Liver (tissue), 9 donors: ENCODE measurements around the gene NOL6. TPM values are rescaled to one million over a fixed set of nuclear protein-coding genes. Genes with fewer than 3 reads are reported as not detected.

Experiments
- DNase-seq: peaks from one replicate; pipeline ENCODE4 v3.0.0-alpha.2; 2017; ENCODE audit warnings: low spot score
- H3K27ac ChIP-seq, 2 donors: one replicate each; pipeline ENCODE4 v1.7.0; 2013; ENCODE audit warnings: inconsistent platforms in 2 of 2, low read length in 2 of 2, control low read depth in 1 of 2, low read depth in 1 of 2, mild to moderate bottlenecking in 1 of 2
- H3K27me3 ChIP-seq, 4 donors: one replicate each; pipeline versions ENCODE4 v1.6.1 to v1.7.0; 2013; ENCODE audit warnings: low read length in 3 of 4, inconsistent platforms in 1 of 4, mild to moderate bottlenecking in 1 of 4, moderate library complexity in 1 of 4; ENCODE audit not compliant: control insufficient read depth in 4 of 4, insufficient read depth in 4 of 4
- H3K36me3 ChIP-seq, 4 donors: one replicate each; pipeline versions ENCODE4 v1.6.1 to v1.7.0; 2013; ENCODE audit warnings: low read length in 3 of 4, mild to moderate bottlenecking in 3 of 4, low read depth in 1 of 4, moderate library complexity in 1 of 4; ENCODE audit not compliant: control insufficient read depth in 4 of 4, insufficient read depth in 3 of 4
- H3K4me1 ChIP-seq, 4 donors: one replicate each; pipeline versions ENCODE4 v1.6.1 to v1.7.0; 2013; ENCODE audit warnings: low read length in 3 of 4, mild to moderate bottlenecking in 3 of 4, moderate library complexity in 1 of 4; ENCODE audit not compliant: control insufficient read depth in 4 of 4, insufficient read depth in 4 of 4
- H3K4me3 ChIP-seq, 3 donors: one replicate each; pipeline versions ENCODE4 v1.6.1 to v1.7.0; 2013; ENCODE audit warnings: low read length in 3 of 3, control low read depth in 1 of 3, low read depth in 1 of 3, mild to moderate bottlenecking in 1 of 3
- H3K9ac ChIP-seq, 2 donors: one replicate each; pipeline ENCODE4 v1.7.0; 2013; ENCODE audit warnings: low read length in 2 of 2, mild to moderate bottlenecking in 2 of 2, moderate library complexity in 2 of 2, control low read depth in 1 of 2, low read depth in 1 of 2
- H3K9me3 ChIP-seq, 4 donors: one replicate each; pipeline versions ENCODE4 v1.6.1 to v1.7.0; 2013; ENCODE audit warnings: low read length in 3 of 4; ENCODE audit not compliant: control insufficient read depth in 4 of 4
- EGR1 ChIP-seq, 2 donors: IDR thresholded peaks; 2 replicates each; pipeline ENCODE4 v1.6.1; 2016 to 2018; ENCODE audit warnings: antibody characterized with exemption in 2 of 2, low read depth in 2 of 2
- FOXA1 ChIP-seq: IDR thresholded peaks from 2 replicates; pipeline ENCODE4 v1.6.1; 2016; ENCODE audit warnings: antibody characterized with exemption
- FOXA2 ChIP-seq: IDR thresholded peaks from 2 replicates; pipeline ENCODE4 v1.6.1; 2016; ENCODE audit warnings: antibody characterized with exemption
- GABPA ChIP-seq, 2 donors: IDR thresholded peaks in 1 of 2; conservative IDR thresholded peaks in 1 of 2; 2 replicates each; pipeline ENCODE4 v1.6.1; 2016; ENCODE audit warnings: antibody characterized with exemption in 2 of 2, mild to moderate bottlenecking in 1 of 2, moderate library complexity in 1 of 2
- HNF4A ChIP-seq, 2 donors: conservative IDR thresholded peaks; 2 replicates each; pipeline ENCODE4 v1.6.1; 2016; ENCODE audit warnings: antibody characterized with exemption in 2 of 2, mild to moderate bottlenecking in 2 of 2
- HNF4G ChIP-seq: IDR thresholded peaks from 2 replicates; pipeline ENCODE4 v1.6.1; 2016; ENCODE audit warnings: antibody characterized with exemption
- JUND ChIP-seq, 2 donors: IDR thresholded peaks; 2 replicates each; pipeline ENCODE4 v1.6.1; 2016; ENCODE audit warnings: antibody characterized with exemption in 2 of 2
- NR2F2 ChIP-seq: IDR thresholded peaks from 2 replicates; pipeline ENCODE4 v1.6.1; 2016; ENCODE audit warnings: antibody characterized with exemption
- RAD21 ChIP-seq, 2 donors: IDR thresholded peaks; 2 replicates each; pipeline ENCODE4 v1.6.1; 2016; ENCODE audit warnings: antibody characterized with exemption in 2 of 2, mild to moderate bottlenecking in 2 of 2
- RXRA ChIP-seq, 2 donors: IDR thresholded peaks; 2 replicates each; pipeline ENCODE4 v1.6.1; 2017 to 2018; ENCODE audit warnings: antibody characterized with exemption in 2 of 2, mild to moderate bottlenecking in 1 of 2
- SP1 ChIP-seq: IDR thresholded peaks from 2 replicates; pipeline ENCODE4 v1.6.1; 2018; ENCODE audit warnings: antibody characterized with exemption, mild to moderate bottlenecking
- TAF1 ChIP-seq: conservative IDR thresholded peaks from 2 replicates; pipeline ENCODE4 v1.6.1; 2016; ENCODE audit warnings: antibody characterized with exemption, mild to moderate bottlenecking
- YY1 ChIP-seq: IDR thresholded peaks from 2 replicates; pipeline ENCODE4 v1.6.1; 2016; ENCODE audit warnings: antibody characterized with exemption, mild to moderate bottlenecking
- WGBS: extraction: QIAGEN DNeasy Blood & Tissue Kit; methylation state at CpG from one replicate; pipeline ENCODE4 v1.1.7; 2013; 5-methylcytosine and 5-hydroxymethylcytosine counted together
- polyA plus RNA-seq, 2 donors: library from polyadenylated mRNA; stranded (reverse) in 1 of 2; unstranded in 1 of 2; fragments of 200-250 nt in 1 of 2; fragments of >200 nt in 1 of 2; fragmentation: Nextera tagmentation in 1 of 2; extraction: Ambion mirVana in 1 of 2; gene quantifications; one replicate each; pipeline versions ENCODE4 v1.2.1 to v1.2.3, GENCODE V29; 2013 to 2015
- total RNA-seq, 2 donors: library from RNA; depleted of rRNA; stranded (reverse); fragments of >200 nt; gene quantifications; one replicate each; pipeline ENCODE4 v1.2.3, GENCODE V29; 2014
- TF ChIP-seq, protein P1 (sequence below): fragments of 150-350 bp; IDR thresholded peaks from 2 replicates; pipeline ENCODE4 v1.5.1; 2017; ENCODE audit warnings: improper control_type of control experiment, low read depth, low read length; ENCODE audit not compliant: missing input control
- TF ChIP-seq, protein P2 (sequence below): IDR thresholded peaks from 2 replicates; pipeline ENCODE4 v1.6.1; 2016; ENCODE audit warnings: antibody characterized with exemption
- TF ChIP-seq, protein P3 (sequence below): IDR thresholded peaks from 2 replicates; pipeline ENCODE4 v1.6.1; 2016; ENCODE audit warnings: antibody characterized with exemption
- TF ChIP-seq, protein P4 (sequence below): IDR thresholded peaks from 2 replicates; pipeline ENCODE4 v1.6.1; 2016; ENCODE audit warnings: antibody characterized with exemption
- TF ChIP-seq, protein P5 (sequence below): IDR thresholded peaks from 2 replicates; pipeline ENCODE4 v1.6.1; 2016; ENCODE audit warnings: antibody characterized with exemption, mild to moderate bottlenecking
- donor health status: healthy.
- donor health status: healthy.
- donor health status: healthy.
- donor health status: healthy.
- donor health status: healthy.

Gene NOL6
- total and polyA plus RNA-seq, 4 donors = 8.8 to 20.2 (median 13.8) TPM

DNA sequence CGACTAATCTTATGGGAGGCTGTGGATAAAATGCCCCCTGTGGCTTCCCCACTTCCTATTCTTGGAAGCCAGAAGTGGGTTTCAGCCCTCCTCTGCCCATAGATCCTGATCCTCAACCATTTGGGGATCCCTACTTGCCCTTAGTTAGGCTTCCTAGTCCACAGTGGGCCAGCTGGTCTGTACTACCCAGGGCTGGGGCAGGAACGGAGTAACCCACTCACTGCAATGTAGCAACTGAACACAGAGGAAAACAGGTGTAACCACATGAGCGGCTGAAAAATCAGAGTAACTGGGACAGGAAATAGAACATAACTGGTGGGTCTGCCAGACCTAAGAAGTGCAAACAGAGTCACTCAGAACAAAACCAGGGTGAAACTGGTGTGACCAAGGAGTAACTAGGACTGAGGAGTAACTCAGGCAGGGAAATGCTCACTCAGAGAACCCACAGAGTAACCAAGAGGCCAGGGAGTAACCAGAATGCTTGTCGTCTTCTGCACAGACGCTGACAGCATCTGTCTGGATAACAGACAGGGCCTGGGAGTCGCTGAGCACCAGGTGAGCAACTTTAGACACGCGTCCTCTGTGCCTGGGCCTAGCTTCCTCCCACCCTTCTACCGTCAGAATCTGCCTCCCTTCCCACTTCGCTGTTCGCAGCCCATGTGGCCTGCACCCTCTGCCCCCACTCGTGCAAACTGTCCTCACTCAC is 27.3 kb downstream of the NOL6 start:
- peak overlapping the region; percentile 61 to 74 (median 65) for H3K4me3 ChIP-seq
- no peaks in the 10 kb centered on the region for H3K27me3 ChIP-seq
- peak overlapping the region; percentile 91 to 96 for H3K9ac ChIP-seq
- 19% methylated on average over 12 of the region's 12 CpGs for WGBS
- H3K36me3 ChIP-seq = peaks cover 9 to 18% (median 12%) of the 10 kb centered on the region in 4 donors
- H3K27ac ChIP-seq = peak overlapping the region; percentile 95 to 96
- H3K4me1 ChIP-seq = peaks cover 12 to 44% (median 24%) of the 10 kb centered on the region in 4 donors
- H3K9me3 ChIP-seq = no peaks in the 10 kb centered on the region
- no peak for DNase-seq
- no peak for TF ChIP-seq NR2F2
- TF ChIP-seq EGR1 (IDR thresholded peaks at IDR 0.05; ENCODE audit: low read depth in 2 of 2) = no peak
- TF ChIP-seq HNF4G = no peak
- TF ChIP-seq TAF1 = no peak
- TF ChIP-seq, protein P1, sequence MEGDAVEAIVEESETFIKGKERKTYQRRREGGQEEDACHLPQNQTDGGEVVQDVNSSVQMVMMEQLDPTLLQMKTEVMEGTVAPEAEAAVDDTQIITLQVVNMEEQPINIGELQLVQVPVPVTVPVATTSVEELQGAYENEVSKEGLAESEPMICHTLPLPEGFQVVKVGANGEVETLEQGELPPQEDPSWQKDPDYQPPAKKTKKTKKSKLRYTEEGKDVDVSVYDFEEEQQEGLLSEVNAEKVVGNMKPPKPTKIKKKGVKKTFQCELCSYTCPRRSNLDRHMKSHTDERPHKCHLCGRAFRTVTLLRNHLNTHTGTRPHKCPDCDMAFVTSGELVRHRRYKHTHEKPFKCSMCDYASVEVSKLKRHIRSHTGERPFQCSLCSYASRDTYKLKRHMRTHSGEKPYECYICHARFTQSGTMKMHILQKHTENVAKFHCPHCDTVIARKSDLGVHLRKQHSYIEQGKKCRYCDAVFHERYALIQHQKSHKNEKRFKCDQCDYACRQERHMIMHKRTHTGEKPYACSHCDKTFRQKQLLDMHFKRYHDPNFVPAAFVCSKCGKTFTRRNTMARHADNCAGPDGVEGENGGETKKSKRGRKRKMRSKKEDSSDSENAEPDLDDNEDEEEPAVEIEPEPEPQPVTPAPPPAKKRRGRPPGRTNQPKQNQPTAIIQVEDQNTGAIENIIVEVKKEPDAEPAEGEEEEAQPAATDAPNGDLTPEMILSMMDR = no peak
- TF ChIP-seq, protein P2, sequence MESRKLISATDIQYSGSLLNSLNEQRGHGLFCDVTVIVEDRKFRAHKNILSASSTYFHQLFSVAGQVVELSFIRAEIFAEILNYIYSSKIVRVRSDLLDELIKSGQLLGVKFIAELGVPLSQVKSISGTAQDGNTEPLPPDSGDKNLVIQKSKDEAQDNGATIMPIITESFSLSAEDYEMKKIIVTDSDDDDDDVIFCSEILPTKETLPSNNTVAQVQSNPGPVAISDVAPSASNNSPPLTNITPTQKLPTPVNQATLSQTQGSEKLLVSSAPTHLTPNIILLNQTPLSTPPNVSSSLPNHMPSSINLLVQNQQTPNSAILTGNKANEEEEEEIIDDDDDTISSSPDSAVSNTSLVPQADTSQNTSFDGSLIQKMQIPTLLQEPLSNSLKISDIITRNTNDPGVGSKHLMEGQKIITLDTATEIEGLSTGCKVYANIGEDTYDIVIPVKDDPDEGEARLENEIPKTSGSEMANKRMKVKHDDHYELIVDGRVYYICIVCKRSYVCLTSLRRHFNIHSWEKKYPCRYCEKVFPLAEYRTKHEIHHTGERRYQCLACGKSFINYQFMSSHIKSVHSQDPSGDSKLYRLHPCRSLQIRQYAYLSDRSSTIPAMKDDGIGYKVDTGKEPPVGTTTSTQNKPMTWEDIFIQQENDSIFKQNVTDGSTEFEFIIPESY = no peak
- no peak for TF ChIP-seq SP1
- TF ChIP-seq, protein P3, sequence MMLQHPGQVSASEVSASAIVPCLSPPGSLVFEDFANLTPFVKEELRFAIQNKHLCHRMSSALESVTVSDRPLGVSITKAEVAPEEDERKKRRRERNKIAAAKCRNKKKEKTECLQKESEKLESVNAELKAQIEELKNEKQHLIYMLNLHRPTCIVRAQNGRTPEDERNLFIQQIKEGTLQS = no peak
- TF ChIP-seq GABPA (IDR thresholded peaks at IDR 0.05 in 1 of 2, conservative IDR thresholded peaks at IDR 0.05 in 1 of 2) = no peak
- no peak for TF ChIP-seq JUND (IDR thresholded peaks at IDR 0.05)
- TF ChIP-seq FOXA1 = no peak
- TF ChIP-seq RXRA (IDR thresholded peaks at IDR 0.05) = no peak
- no peak for TF ChIP-seq HNF4A (conservative IDR thresholded peaks at IDR 0.05)
- TF ChIP-seq, protein P4, sequence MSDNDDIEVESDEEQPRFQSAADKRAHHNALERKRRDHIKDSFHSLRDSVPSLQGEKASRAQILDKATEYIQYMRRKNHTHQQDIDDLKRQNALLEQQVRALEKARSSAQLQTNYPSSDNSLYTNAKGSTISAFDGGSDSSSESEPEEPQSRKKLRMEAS = no peak
- no peak for TF ChIP-seq RAD21 (IDR thresholded peaks at IDR 0.05)
- TF ChIP-seq, protein P5, sequence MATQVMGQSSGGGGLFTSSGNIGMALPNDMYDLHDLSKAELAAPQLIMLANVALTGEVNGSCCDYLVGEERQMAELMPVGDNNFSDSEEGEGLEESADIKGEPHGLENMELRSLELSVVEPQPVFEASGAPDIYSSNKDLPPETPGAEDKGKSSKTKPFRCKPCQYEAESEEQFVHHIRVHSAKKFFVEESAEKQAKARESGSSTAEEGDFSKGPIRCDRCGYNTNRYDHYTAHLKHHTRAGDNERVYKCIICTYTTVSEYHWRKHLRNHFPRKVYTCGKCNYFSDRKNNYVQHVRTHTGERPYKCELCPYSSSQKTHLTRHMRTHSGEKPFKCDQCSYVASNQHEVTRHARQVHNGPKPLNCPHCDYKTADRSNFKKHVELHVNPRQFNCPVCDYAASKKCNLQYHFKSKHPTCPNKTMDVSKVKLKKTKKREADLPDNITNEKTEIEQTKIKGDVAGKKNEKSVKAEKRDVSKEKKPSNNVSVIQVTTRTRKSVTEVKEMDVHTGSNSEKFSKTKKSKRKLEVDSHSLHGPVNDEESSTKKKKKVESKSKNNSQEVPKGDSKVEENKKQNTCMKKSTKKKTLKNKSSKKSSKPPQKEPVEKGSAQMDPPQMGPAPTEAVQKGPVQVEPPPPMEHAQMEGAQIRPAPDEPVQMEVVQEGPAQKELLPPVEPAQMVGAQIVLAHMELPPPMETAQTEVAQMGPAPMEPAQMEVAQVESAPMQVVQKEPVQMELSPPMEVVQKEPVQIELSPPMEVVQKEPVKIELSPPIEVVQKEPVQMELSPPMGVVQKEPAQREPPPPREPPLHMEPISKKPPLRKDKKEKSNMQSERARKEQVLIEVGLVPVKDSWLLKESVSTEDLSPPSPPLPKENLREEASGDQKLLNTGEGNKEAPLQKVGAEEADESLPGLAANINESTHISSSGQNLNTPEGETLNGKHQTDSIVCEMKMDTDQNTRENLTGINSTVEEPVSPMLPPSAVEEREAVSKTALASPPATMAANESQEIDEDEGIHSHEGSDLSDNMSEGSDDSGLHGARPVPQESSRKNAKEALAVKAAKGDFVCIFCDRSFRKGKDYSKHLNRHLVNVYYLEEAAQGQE = no peak
- TF ChIP-seq FOXA2 = no peak
- no peak for TF ChIP-seq YY1
